ENCODE data around the gene VPS4A.

Gene VPS4A

DNA sequence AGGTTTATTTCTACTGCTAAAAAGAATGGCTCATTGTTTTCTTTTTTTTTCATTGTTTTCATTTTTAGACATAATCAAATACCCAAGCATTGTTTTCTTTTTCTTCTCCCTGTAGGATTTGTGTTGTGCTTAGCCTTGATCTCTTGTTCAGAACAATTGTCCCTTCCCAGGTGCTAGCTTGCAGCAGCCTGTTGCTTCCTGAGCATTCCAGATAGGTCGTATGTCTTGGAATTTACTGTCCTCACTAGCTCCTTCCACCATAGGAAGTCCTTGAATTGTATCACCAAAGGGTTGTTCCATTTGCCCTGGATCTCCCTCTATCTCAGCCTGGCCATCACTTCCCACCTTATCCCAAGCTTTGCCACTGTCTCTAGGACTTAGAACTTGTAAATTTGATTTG is 10.0 kb upstream of the VPS4A start:
- TF ChIP-seq YY1 (IDR thresholded peaks at IDR 0.05; ENCODE audit: low read depth), result no peak
- TF ChIP-seq CREB1 (IDR thresholded peaks at IDR 0.05; ENCODE audit: low read depth), result no peak
- TF ChIP-seq EP300 (IDR thresholded peaks at IDR 0.05; ENCODE audit: borderline replicate concordance), result no peak
- TF ChIP-seq TEAD4 (IDR thresholded peaks at IDR 0.05), result no peak
- TF ChIP-seq ZBTB7A (IDR thresholded peaks at IDR 0.05; ENCODE audit: low read depth), result no peak
- no peak for TF ChIP-seq RAD21 (IDR thresholded peaks at IDR 0.05; ENCODE audit: low read depth)
- no peak for TF ChIP-seq TAF1 (IDR thresholded peaks at IDR 0.05; ENCODE audit: low read depth)

- TF ChIP-seq TCF12 (IDR thresholded peaks at IDR 0.05; ENCODE audit: low read depth), result no peak
These were observed 9.3 kb upstream of the VPS4A start for GRCh38 chr16:69301861-69302260.

DNA sequence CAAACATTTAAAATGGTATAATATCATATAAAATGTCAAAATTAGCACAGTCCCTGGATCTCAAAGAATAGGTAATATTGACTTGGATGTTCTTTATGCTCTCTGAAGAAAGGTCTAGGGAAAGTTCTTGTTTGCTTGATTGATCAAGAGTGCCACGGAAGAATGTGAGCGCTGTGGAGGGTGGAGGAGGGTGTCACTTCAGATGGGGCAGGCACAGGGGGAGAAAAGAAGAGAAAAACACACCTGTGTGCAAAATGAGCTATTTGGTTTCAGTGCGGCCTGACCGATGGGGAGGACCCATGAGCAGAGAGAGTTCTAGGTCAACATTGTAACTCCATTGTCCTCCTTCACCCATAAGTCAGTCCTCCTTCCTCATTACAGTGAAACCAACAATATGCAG is 8.8 kb upstream of the VPS4A start:
- TF ChIP-seq EGR1 (IDR thresholded peaks at IDR 0.05) (no peak), YY1 (IDR thresholded peaks at IDR 0.05; ENCODE audit: low read depth) (no peak), USF1 (IDR thresholded peaks at IDR 0.05) (no peak), REST (IDR thresholded peaks at IDR 0.05; ENCODE audit: low read depth) (no peak), ZBTB7A (IDR thresholded peaks at IDR 0.05; ENCODE audit: low read depth) (no peak), TAF1 (IDR thresholded peaks at IDR 0.05; ENCODE audit: low read depth) (no peak), RAD21 (IDR thresholded peaks at IDR 0.05; ENCODE audit: low read depth) (no peak), TEAD4 (IDR thresholded peaks at IDR 0.05) (no peak), TCF12 (IDR thresholded peaks at IDR 0.05; ENCODE audit: low read depth) (no peak), EP300 (IDR thresholded peaks at IDR 0.05; ENCODE audit: borderline replicate concordance) (no peak), CREB1 (IDR thresholded peaks at IDR 0.05; ENCODE audit: low read depth) (no peak), CEBPB (IDR thresholded peaks at IDR 0.05) (no peak), NFIC (IDR thresholded peaks at IDR 0.05) (no peak), FOXM1 (IDR thresholded peaks at IDR 0.05; ENCODE audit: borderline replicate concordance, low read depth) (no peak)
- TF ChIP-seq, protein P1, sequence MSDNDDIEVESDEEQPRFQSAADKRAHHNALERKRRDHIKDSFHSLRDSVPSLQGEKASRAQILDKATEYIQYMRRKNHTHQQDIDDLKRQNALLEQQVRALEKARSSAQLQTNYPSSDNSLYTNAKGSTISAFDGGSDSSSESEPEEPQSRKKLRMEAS (IDR thresholded peaks at IDR 0.05), result no peak

- TF ChIP-seq NFIC (IDR thresholded peaks at IDR 0.05) (no peak), CREB1 (IDR thresholded peaks at IDR 0.05; ENCODE audit: low read depth) (no peak), TAF1 (IDR thresholded peaks at IDR 0.05; ENCODE audit: low read depth) (no peak), CEBPB (IDR thresholded peaks at IDR 0.05) (no peak), REST (IDR thresholded peaks at IDR 0.05; ENCODE audit: low read depth) (no peak), USF1 (IDR thresholded peaks at IDR 0.05) (no peak), TEAD4 (IDR thresholded peaks at IDR 0.05) (no peak), TCF12 (IDR thresholded peaks at IDR 0.05; ENCODE audit: low read depth) (no peak), RAD21 (IDR thresholded peaks at IDR 0.05; ENCODE audit: low read depth) (no peak), FOXM1 (IDR thresholded peaks at IDR 0.05; ENCODE audit: borderline replicate concordance, low read depth) (no peak), EP300 (IDR thresholded peaks at IDR 0.05; ENCODE audit: borderline replicate concordance) (no peak), ZBTB7A (IDR thresholded peaks at IDR 0.05; ENCODE audit: low read depth) (no peak), EGR1 (IDR thresholded peaks at IDR 0.05) (no peak), YY1 (IDR thresholded peaks at IDR 0.05; ENCODE audit: low read depth) (no peak)
- TF ChIP-seq, protein P1 (IDR thresholded peaks at IDR 0.05), result no peak
These were observed 5.1 kb upstream of the VPS4A start for GRCh38 chr16:69306031-69306430.

DNA sequence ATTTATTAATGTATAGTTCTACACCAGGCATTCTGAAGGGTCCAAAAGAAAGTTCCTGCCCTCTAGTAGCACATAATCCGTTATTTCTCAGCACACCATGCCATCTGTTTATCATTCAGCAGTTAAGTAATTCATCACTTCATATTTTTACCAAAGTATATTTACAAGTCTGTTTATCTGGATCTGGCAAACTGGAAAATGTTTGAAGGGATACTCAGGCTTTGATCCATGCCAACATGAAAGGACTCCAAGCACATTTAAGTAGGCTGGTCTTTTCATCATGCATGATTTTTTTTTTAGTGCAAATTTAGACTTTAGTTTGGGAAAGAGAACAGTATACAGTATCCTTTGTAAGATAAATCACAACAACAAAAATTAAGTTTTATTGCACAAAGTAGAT is 4.1 kb upstream of the VPS4A start:
- no peak for TF ChIP-seq TCF12 (IDR thresholded peaks at IDR 0.05; ENCODE audit: low read depth)
- no peak for TF ChIP-seq YY1 (IDR thresholded peaks at IDR 0.05; ENCODE audit: low read depth)
- no peak for TF ChIP-seq TAF1 (IDR thresholded peaks at IDR 0.05; ENCODE audit: low read depth)
- no peak for TF ChIP-seq RAD21 (IDR thresholded peaks at IDR 0.05; ENCODE audit: low read depth)
- TF ChIP-seq EP300 (IDR thresholded peaks at IDR 0.05; ENCODE audit: borderline replicate concordance), result no peak

DNA sequence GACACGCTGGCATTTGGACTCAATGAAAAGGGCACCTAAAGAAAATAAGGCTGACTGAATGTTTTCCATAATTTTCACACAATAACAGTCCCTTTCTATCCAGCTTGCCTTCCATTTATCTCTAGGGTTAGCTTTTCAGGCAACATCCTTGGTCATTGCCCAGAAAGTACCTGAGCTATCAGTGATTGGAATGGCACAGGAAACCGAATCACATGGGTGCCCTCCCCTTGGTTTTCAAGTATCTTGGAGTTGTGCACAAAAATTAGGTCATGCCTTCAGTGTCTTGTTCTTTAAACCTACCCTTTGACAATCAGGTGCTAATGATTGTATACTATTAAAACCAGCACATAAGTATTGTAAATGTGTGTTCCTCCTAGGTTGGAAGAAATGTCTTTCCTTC is 3.3 kb upstream of the VPS4A start:
- TF ChIP-seq EGR1 (IDR thresholded peaks at IDR 0.05), result no peak
- TF ChIP-seq ZBTB7A (IDR thresholded peaks at IDR 0.05; ENCODE audit: low read depth), result no peak
- TF ChIP-seq RAD21 (IDR thresholded peaks at IDR 0.05; ENCODE audit: low read depth), result no peak
- TF ChIP-seq USF1 (IDR thresholded peaks at IDR 0.05), result no peak
- TF ChIP-seq TCF12 (IDR thresholded peaks at IDR 0.05; ENCODE audit: low read depth), result no peak
- no peak for TF ChIP-seq YY1 (IDR thresholded peaks at IDR 0.05; ENCODE audit: low read depth)
- TF ChIP-seq TAF1 (IDR thresholded peaks at IDR 0.05; ENCODE audit: low read depth), result no peak
- no peak for TF ChIP-seq REST (IDR thresholded peaks at IDR 0.05; ENCODE audit: low read depth)
- no peak for TF ChIP-seq CREB1 (IDR thresholded peaks at IDR 0.05; ENCODE audit: low read depth)
- TF ChIP-seq NFIC (IDR thresholded peaks at IDR 0.05), result no peak
- TF ChIP-seq, protein P1 (IDR thresholded peaks at IDR 0.05), result no peak
- TF ChIP-seq CEBPB (IDR thresholded peaks at IDR 0.05), result no peak
- TF ChIP-seq EP300 (IDR thresholded peaks at IDR 0.05; ENCODE audit: borderline replicate concordance), result no peak
- no peak for TF ChIP-seq FOXM1 (IDR thresholded peaks at IDR 0.05; ENCODE audit: borderline replicate concordance, low read depth)
- no peak for TF ChIP-seq TEAD4 (IDR thresholded peaks at IDR 0.05)
